HepG2 (cell line): ENCODE data around the gene PSMD1. TPM values are rescaled to one million over a fixed set of nuclear protein-coding genes. Genes with fewer than 3 reads are reported as not detected.

ENCODE experiments used
- ATAD3A ChIP-seq: sonication (generic); formaldehyde crosslinking; IDR thresholded peaks from 2 replicates; pipeline ENCODE4 v1.4.0; 2020; ENCODE audit warnings: missing genetic modification reagents
- ATF2 ChIP-seq: sonication (generic); formaldehyde crosslinking; IDR thresholded peaks from 2 replicates; pipeline ENCODE4 v1.4.0; 2020; ENCODE audit warnings: missing genetic modification reagents
- BRF2 ChIP-seq: sonication (generic); formaldehyde crosslinking; IDR thresholded peaks from 2 replicates; pipeline ENCODE4 v1.8.1; 2022; ENCODE audit warnings: mild to moderate bottlenecking, missing genetic modification reagents
- CREM ChIP-seq, 2 experiments: sonication (generic) in 1 of 2; formaldehyde crosslinking in 1 of 2; IDR thresholded peaks; 2 replicates each; pipeline versions ENCODE4 v1.4.0 to v1.6.1; 2016 to 2020; ENCODE audit warnings: antibody characterized with exemption in 1 of 2, mild to moderate bottlenecking in 1 of 2, missing genetic modification reagents in 1 of 2
- DNMT3B ChIP-seq: conservative IDR thresholded peaks from 2 replicates; pipeline ENCODE4 v1.6.1; 2016; ENCODE audit warnings: missing biosample characterization, control low read depth
- ELF1 ChIP-seq: sonication (generic); formaldehyde crosslinking; IDR thresholded peaks from 2 replicates; pipeline ENCODE4 v1.4.0; 2020; ENCODE audit warnings: missing genetic modification reagents
- ELK4 ChIP-seq: sonication (generic); formaldehyde crosslinking; IDR thresholded peaks from 2 replicates; pipeline ENCODE4 v1.9.0; 2021; ENCODE audit warnings: missing genetic modification reagents, borderline replicate concordance
- IRF2 ChIP-seq: IDR thresholded peaks from 2 replicates; pipeline ENCODE4 v1.6.1; 2018; ENCODE audit warnings: missing genetic modification reagents, missing compliant biosample characterization
- KMT2A ChIP-seq: sonication (generic); formaldehyde crosslinking; IDR thresholded peaks from 2 replicates; pipeline ENCODE4 v1.4.0; 2020; ENCODE audit warnings: missing genetic modification reagents
- MTA3 ChIP-seq: sonication (generic); formaldehyde crosslinking; IDR thresholded peaks from 2 replicates; pipeline ENCODE4 v1.4.0; 2020; ENCODE audit warnings: missing genetic modification reagents
- PHF21A ChIP-seq: sonication (generic); formaldehyde crosslinking; IDR thresholded peaks from 2 replicates; pipeline ENCODE4 v1.5.0; 2020; ENCODE audit warnings: mild to moderate bottlenecking, missing genetic modification reagents
- POLR2A ChIP-seq, 2 experiments: IDR thresholded peaks; 2 replicates each; pipeline ENCODE4 v1.6.1; 2011; ENCODE audit warnings: low read depth in 2 of 2, low read length in 2 of 2, mild to moderate bottlenecking in 1 of 2, moderate library complexity in 1 of 2; ENCODE audit not compliant: insufficient read depth in 1 of 2
- TGIF2 ChIP-seq: IDR thresholded peaks from 2 replicates; pipeline ENCODE4 v1.6.1; 2016; ENCODE audit warnings: control low read depth, missing compliant biosample characterization
- ZFYVE20 ChIP-seq: sonication (generic); formaldehyde crosslinking; IDR thresholded peaks from 2 replicates; pipeline ENCODE4 v1.8.0; 2023; ENCODE audit warnings: low read depth, mild to moderate bottlenecking, moderate library complexity, missing genetic modification reagents, borderline replicate concordance
- ZHX1 ChIP-seq: sonication (generic); formaldehyde crosslinking; IDR thresholded peaks from 2 replicates; pipeline ENCODE4 v1.8.1; 2022; ENCODE audit warnings: low read depth, mild to moderate bottlenecking, missing genetic modification reagents
- ZNF468 ChIP-seq: sonication (generic); formaldehyde crosslinking; IDR thresholded peaks from 2 replicates; pipeline ENCODE4 v1.8.0; 2022; ENCODE audit warnings: mild to moderate bottlenecking, moderate library complexity, missing genetic modification reagents
- ZNF747 ChIP-seq: sonication (generic); formaldehyde crosslinking; IDR thresholded peaks from 2 replicates; pipeline ENCODE4 v1.8.1; 2023; ENCODE audit warnings: missing genetic modification reagents, mild to moderate bottlenecking, borderline replicate concordance
- polyA plus RNA-seq, 8 experiments: library from polyadenylated mRNA; depleted of rRNA in 3 of 8; stranded (reverse) in 7 of 8; unstranded in 1 of 8; fragments of >200 nt; fragmentation: Illumina TruSeq in 4 of 8; extraction: Trizol in 4 of 8; gene quantifications; 2 replicates each; pipeline versions ENCODE4 v1.2.1 to v1.2.3, GENCODE V29; 2011 to 2016; ENCODE audit warnings: low read depth in 4 of 8, missing spikeins in 1 of 8, mixed read lengths in 1 of 8; ENCODE audit not compliant: insufficient read depth in 1 of 8
- total RNA-seq, 5 experiments: library from RNA; depleted of rRNA; stranded (reverse); fragments of >200 nt; fragmentation: Illumina TruSeq; extraction: Trizol; gene quantifications; 2 replicates each; pipeline ENCODE4 v1.2.3, GENCODE V29; 2016; ENCODE audit warnings: low read depth in 1 of 5
- TF ChIP-seq, protein P1 (sequence below): sonication (generic); formaldehyde crosslinking; IDR thresholded peaks from 2 replicates; pipeline ENCODE4 v1.9.0; 2021; ENCODE audit warnings: missing genetic modification reagents, borderline replicate concordance
- TF ChIP-seq, protein P2 (sequence below): IDR thresholded peaks from 2 replicates; pipeline ENCODE4 v1.6.1; 2012; ENCODE audit warnings: low read depth, low read length, improper control_type of control experiment

Gene PSMD1
- total and polyA plus RNA-seq, 2 of the 13 experiments (the other 11 are each of a cell fraction or from before 2014, with no cell fraction given): 136 to 191 TPM

DNA sequence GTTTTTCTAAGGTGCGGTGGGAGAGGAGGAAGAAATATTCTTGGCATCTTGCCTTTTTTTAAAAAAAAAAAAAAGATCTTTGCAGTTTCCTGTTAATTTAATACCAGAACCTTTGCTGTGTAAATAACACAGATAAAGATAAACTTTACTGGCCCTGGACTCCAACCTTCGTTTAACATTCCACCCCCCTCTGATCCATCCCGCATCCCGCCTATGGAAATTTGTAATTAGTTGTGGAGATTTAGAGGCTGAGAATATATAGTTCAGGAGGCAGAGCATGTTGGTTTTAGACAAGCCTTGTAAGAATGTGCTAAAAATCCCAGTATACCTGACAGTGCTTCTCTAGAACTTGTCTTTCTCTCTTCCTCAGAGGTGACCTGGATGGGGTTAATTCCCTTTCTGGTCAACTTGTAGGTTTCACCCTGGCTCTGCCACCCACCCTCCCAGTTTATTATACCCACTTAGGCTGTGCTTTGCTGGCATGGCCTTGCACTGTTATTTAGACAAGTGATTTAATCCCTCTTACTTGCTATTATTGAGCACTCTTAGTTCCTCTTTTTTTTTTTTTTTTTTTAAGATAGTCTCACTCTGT lies 22.3 kb upstream of the PSMD1 start (continued):
- TF ChIP-seq ELF1 (CRISPR knock-in tag) (no peak), ZHX1 (CRISPR knock-in tag) (no peak), PHF21A (CRISPR knock-in tag) (peak; percentile 85), POLR2A (IDR thresholded peaks at IDR 0.05; ENCODE audit: insufficient read depth in 1 of 2, low read depth in 2 of 2, low read length in 2 of 2) (no peak), ELK4 (CRISPR knock-in tag) (no peak), DNMT3B (no peak), ZNF468 (CRISPR knock-in tag) (no peak), ATAD3A (CRISPR knock-in tag) (no peak), MTA3 (no peak), KMT2A (CRISPR knock-in tag) (no peak), CREM (IDR thresholded peaks at IDR 0.05) (peak; percentile 72; the same call in 1 of the 2 replicates), CREM (CRISPR knock-in tag; IDR thresholded peaks at IDR 0.05) (no peak), IRF2 (CRISPR knock-in tag) (no peak), ZNF747 (CRISPR knock-in tag) (no peak), TGIF2 (CRISPR knock-in tag) (no peak), BRF2 (CRISPR knock-in tag) (no peak), ZFYVE20 (CRISPR knock-in tag) (no peak), ATF2 (CRISPR knock-in tag) (no peak)
- TF ChIP-seq, protein P1, sequence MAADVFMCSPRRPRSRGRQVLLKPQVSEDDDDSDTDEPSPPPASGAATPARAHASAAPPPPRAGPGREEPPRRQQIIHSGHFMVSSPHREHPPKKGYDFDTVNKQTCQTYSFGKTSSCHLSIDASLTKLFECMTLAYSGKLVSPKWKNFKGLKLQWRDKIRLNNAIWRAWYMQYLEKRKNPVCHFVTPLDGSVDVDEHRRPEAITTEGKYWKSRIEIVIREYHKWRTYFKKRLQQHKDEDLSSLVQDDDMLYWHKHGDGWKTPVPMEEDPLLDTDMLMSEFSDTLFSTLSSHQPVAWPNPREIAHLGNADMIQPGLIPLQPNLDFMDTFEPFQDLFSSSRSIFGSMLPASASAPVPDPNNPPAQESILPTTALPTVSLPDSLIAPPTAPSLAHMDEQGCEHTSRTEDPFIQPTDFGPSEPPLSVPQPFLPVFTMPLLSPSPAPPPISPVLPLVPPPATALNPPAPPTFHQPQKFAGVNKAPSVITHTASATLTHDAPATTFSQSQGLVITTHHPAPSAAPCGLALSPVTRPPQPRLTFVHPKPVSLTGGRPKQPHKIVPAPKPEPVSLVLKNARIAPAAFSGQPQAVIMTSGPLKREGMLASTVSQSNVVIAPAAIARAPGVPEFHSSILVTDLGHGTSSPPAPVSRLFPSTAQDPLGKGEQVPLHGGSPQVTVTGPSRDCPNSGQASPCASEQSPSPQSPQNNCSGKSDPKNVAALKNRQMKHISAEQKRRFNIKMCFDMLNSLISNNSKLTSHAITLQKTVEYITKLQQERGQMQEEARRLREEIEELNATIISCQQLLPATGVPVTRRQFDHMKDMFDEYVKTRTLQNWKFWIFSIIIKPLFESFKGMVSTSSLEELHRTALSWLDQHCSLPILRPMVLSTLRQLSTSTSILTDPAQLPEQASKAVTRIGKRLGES (CRISPR knock-in tag): no peak
- TF ChIP-seq, protein P2, sequence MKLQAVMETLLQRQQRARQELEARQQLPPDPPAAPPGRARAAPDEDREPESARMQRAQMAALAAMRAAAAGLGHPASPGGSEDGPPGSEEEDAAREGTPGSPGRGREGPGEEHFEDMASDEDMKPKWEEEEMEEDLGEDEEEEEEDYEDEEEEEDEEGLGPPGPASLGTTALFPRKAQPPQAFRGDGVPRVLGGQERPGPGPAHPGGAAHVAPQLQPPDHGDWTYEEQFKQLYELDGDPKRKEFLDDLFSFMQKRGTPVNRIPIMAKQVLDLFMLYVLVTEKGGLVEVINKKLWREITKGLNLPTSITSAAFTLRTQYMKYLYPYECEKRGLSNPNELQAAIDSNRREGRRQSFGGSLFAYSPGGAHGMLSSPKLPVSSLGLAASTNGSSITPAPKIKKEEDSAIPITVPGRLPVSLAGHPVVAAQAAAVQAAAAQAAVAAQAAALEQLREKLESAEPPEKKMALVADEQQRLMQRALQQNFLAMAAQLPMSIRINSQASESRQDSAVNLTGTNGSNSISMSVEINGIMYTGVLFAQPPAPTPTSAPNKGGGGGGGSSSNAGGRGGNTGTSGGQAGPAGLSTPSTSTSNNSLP: peak; percentile 96
